CD4-positive, alpha-beta T cell treated with Interleukin-10 for 1 hour (primary cell): ENCODE results near the gene GLE1.
"Not testable (repeated sequence)": the region's sequence is repeated elsewhere in the genome, so short reads cannot be mapped to it uniquely, and the experiment has no call there.

Experiments used
- DNase-seq: peaks from one replicate; pipeline ENCODE4 v3.0.0-alpha.2; 2020

Gene GLE1

GRCh38 chr9:128497824-128498610 lies 6.5 kb upstream of the GLE1 start:
- DNase-seq, result no peak

GRCh38 chr9:128498911-128499310 lies 5.6 kb upstream of the GLE1 start:
- DNase-seq, result no peak

DNA sequence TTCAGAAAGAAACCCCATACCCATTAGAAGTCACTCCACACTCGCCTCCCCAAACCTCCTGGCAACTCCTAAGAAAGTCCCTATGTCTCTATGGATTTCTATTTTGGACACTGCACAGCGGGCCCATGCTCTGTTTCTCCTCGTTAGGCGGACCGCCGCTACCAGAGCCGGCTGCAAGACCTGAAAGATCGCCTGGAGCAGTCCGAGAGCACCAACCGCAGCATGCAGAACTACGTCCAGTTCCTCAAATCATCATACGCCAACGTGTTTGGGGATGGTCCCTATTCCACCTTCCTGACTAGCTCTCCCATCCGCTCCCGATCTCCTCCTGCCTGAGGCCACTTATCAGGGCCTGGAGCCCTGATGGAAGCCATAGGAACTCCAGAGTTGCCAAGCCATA lies 4.6 kb upstream of the GLE1 start:
- no peak for DNase-seq

DNA sequence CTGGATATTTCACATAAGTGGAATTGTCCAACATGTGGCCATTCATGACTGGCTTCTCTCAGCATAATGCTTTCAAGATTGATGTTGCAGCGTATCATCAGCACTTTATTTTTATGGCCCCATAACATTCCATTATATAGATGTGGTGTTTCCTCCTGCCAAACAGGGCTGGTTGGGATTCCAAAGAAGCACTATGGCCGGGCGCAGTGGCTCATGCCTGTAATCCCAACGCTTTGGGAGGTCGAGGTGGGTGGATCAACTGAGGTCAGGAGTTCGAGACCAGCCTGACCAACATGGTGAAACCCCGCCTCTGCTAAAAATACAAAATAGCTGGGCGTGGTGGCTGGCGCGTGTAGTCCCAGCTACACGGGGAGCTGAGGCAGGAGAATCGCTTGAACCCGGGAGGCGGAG lies 1.1 kb upstream of the GLE1 start:
- not testable (repeated sequence) for DNase-seq

DNA sequence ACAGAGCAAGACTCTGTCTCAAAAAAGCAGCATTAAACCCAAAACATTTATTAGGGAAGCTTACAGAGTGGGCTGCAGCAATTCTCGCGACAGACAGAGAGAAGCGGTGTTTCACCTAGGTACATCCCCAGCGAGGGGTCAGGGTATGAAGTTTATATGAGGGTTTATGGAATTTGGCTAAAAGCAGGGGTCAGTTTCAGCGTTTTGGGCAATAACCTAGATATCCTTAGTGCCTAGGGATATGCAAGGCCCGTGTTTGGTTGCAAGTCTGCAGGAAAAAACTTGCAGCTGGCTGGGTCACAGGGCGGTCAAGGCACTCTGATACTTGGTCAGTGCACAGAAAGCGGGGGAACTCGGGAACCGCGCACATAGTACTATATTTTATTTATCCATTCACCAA lies 649 bp upstream of the GLE1 start:
- no peak for DNase-seq

GRCh38 chr9:128505414-128505765 lies 871 bp downstream of the GLE1 start:
- DNase-seq, result no peak

DNA sequence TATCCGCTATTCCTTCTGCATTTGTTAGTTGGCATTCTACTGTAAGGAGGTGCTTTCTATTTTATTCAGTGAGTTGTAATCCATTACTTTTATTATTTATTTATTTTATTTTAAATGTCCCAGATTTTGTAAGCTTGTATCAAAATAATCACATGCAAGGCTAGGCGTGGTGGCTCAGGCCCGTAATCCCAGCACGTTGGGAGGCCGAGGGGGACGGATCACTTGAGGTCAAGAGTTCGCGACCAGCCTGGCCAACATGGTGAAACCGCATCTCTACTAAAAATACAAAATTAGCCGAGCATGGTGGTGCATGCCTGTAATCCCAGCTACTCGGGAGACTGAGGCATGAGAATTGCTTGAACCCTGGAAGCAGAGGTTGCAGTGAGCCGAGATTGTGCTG lies 1.4 kb downstream of the GLE1 start:
- DNase-seq, result not testable (repeated sequence)

GRCh38 chr9:128512820-128513219 lies 8.3 kb downstream of the GLE1 start:
- no peak for DNase-seq

DNA sequence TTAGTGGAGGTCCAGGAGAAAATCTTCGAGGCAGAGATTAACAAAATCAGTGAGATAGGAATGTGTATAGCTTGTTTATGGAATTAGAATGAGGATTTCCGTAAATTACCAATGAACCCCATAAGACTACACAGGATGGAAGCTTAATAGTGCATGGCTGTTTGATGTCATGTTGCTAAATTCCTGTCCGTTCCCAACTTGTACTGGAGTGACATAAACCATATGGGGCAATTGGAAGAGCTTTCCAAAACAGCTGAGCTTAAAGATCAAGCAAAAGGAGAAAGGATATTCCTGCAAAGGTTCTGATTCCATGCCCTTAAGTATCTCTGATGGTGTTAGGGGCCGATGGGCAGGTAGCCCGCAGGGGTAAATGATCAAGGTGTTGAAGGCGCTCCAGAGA lies 17.4 kb downstream of the GLE1 start:
- DNase-seq, result no peak

DNA sequence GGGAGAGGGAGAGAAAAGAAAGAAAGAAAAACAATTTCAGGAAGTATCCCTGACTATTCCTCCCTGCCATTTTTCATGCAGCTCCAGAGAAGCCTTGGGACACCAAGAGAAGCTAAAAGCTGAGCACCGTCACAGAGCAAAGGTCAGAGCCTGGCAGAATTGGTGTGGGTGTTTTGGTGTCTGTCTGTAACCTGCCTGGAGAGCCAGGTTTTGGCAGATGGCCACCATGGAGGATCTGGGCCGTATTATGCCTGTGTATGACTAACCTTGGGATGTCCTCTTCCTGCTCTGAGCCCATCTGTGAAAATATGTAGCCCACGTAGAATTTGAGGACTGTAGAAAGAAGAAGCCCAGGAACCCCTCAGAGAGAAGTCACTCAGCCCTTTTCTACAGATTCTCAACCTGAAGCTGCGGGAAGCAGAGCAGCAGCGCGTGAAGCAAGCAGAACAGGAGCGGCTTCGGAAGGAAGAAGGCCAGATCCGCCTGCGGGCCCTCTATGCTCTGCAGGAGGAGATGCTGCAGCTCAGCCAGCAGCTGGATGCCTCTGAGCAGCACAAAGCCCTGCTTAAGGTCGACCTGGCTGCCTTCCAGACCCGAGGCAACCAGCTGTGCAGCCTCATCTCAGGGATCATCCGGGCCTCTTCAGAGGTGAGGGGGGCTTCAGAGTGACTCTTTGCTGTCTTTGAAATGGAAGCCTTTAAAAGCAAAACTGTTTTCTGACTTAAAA lies 18.8 kb downstream of the GLE1 start:
- DNase-seq, result no peak

DNA sequence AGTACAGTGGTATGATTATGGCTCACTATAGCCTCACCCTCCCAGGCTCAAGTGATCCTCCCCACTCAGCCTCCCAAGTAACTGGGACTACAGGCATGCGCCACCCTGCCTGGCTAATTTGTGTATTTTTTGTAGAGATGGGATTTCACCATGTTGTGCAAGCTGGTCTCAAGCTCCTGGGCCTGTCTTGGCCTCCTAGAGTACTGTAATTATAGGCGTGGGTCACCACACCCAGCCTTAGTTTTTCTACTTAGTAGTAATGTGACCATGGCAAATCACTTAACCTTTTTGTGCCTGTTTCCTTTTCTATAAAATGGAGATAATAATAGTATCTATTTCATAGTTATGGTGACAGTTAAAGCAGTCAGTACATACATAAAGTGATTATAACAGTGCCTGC lies 22.2 kb downstream of the GLE1 start:
- DNase-seq, result no peak

DNA sequence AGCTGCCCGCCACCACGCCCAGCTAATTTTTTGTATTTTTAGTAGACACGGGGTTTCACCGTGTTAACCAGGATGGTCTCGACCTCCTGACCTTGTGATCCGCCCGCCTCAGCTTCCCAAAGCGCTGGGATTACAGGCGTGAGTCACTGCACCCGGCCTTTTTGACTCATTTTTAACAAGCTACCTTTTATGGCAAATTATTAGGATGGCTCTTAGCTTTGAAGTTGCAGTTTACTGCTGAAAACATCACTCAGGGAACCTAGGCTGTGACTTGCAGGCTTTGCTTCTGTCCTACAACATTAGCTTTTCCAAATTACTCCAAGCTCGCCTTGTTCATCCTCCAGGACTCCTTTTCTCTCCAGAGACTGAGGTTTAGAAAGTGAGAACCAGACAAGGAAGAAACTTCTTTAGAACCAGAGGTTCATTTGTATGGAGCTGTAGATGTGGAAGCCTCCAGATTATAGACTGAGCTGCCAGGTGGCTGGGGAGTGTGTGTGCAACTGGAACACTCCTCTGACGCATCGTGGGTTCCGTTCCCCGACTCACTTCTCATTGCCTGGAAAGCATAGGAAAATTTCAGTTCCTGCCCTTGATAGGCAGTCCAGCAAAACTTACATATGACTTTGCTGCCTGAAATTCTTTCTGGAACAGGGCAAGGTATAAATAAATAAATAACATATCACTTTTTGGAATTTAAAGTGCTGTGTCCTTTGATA lies 24.1 kb downstream of the GLE1 start:
- DNase-seq, result no peak

DNA sequence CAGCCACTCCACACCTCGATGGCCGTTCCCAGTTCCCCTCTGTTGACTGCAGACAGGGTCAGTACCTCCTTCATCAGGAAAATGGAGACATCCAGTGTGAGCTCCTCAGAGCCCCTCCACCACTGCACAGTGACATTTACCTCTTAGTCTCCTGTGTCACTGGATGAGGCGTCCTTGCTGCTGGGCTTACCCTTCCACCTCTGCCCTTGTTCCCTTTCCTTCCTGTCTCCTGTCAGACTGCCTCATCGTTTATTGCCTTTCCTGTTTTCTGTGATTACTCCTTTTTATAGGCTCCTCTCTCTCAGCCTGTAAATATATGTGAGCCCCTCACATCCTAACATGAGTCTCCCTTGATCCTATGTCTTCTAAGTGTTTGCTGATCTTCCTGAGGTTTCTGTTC lies 24.7 kb downstream of the GLE1 start:
- DNase-seq, result no peak

GRCh38 chr9:128532581-128532980 lies 28.1 kb downstream of the GLE1 start:
- DNase-seq, result no peak

DNA sequence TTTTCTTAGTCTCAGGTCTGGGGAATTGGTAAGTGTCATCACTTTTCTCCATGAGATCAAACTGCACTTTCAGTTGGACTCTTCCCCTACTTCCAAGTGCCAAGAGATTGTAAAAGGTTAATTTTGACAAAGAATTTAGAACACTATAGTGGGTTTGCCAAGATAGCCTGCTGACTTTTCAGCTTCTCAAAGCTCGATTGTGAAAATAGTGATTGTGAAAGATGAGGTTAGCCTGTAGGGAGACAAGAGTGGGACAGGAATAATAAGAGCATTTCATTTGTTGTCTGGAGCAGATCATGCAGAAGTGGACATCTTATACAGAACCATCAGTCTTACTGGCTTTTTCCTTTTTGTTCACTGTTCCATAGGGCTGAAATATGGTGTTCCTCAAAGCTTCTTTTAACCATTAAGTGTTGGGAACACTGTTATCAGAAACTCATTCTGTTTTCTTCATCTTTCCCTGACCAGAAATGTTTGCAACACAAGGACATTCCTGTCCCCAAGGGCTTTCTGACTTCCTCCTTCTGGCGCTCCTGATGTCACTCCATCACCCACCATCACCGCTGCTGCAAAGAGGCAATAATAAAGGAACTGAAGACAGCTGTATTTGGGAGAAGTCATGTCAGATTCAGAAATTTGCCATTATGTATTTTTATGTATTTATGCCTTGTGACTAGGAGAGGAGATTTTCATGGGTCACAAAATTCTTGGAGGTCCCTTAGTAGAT lies 36.3 kb downstream of the GLE1 start:
- DNase-seq, result no peak

GRCh38 chr9:128546504-128546903 lies 42.0 kb downstream of the GLE1 start:
- DNase-seq, result no peak

DNA sequence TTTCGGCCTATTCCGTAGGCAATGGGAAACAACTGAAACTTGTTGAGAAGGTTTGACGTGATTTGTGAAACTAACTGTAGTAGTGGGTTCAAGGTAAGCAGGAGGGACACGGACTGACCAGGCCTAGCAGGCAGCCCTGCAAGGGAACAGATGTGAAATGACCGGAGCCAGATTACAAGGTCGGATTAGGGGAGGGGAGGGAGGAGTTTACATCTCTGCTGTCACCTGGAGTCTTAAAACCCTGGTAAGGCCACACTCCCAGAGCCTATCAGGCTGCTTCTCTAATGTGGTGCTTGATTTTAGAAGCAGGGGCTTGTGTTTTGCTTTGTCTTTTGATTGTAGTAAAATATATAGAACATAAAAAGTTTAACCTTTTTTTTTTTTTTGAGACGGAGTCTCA lies 44.4 kb downstream of the GLE1 start:
- DNase-seq, result no peak

DNA sequence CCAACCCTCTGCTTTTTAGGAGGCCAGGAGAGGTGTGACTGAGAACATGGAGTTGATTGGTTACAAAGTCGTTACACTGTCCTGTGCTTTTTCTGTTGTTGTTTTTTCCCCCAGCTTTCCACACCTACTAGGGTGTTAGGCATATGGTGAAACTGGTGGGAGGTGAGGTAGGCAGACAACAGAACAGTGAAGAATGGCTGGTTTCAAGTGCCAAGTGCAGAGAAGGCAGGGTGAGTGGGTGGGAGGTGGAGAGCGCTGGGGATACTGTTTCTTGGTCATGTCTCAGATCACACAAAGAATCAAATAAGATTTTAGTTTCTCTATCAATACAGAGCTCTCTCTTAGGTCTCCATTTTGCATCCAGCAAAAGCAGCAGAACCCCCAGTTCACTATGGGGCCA lies 45.7 kb downstream of the GLE1 start:
- DNase-seq, result peak; percentile 27

- no peak for DNase-seq
These were observed 46.5 kb downstream of the GLE1 start for GRCh38 chr9:128550770-128551656.

- no peak for DNase-seq
These were observed 47.2 kb downstream of the GLE1 start for GRCh38 chr9:128551657-128552152.

DNA sequence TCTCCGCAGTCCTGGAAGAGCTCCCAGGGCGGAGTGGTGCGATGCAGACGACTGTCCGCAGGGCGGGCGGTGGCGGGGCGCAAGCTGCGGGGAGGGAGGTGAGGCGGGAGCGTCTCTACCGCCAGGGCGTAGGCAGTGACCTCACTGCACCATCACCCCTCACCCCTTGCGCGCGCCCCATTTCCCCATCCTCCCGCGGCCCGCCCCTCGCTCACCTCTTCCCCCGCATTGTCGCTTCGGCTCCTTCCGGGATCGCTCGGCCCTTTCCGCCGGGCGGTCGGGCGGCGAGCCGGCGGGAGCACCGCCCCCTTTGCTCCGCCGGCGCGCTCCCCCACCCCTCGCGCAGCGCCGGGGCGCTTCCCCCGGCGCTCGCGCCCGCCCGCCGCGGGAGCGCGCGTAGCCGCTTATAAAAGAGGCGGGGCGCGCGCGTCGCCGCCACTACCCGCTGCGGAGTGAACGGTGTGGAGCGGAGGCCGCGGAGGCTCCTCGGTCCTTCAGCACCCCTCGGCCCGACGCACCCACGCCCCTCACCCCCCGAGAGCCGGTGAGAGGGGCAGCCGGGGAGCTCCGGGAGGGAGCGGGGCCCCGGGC lies 47.7 kb downstream of the GLE1 start, which contains the start of gene SPTAN1:
TSS of gene SPTAN1 (plus strand) at position 435 of the 591 bp plus-strand sequence. CDS start 14,154 bp downstream, outside the sequence.
- DNase-seq, result peak; percentile 96
